ENCODE data around the gene ZSWIM5. TPM values are rescaled to one million over a fixed set of nuclear protein-coding genes. Genes with fewer than 3 reads are reported as not detected.

Gene ZSWIM5
- total and polyA plus RNA-seq, 2 experiments from 2014 or later, result 6.6 to 7.6 TPM

DNA sequence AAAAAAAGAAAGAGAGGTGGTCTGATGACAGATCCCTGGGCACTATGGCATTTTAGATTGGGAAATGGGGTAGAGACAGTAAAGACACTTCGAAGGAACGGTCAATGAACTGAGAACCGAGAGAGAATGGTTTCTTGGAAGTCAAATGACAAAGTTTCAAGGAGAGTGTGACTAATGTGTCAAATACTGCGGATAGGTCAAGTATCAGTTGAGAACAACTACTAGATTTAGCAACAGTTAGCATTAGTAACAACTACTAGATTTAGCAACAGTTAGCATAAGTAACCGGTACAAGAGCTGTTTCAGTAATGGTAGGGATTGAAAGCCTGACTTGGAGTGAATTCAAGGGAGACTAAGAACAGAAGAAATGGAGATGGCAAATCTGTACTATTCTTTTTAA is 159.4 kb downstream of the ZSWIM5 start:
- Histone ChIP-seq H3K9me3 (ENCODE audit: low read depth) (no peaks in the 10 kb centered on the region), H3K27me3 (no peaks in the 10 kb centered on the region), H3K36me3 (no peaks in the 10 kb centered on the region), H3K4me1 (ENCODE audit: low read depth) (no peaks in the 10 kb centered on the region), H3K4me3 (no peak overlapping the region), H3K27ac (no peak overlapping the region)
- TF ChIP-seq CTCF (IDR thresholded peaks at IDR 0.05; ENCODE audit: low read depth, low read length), result no peak
- no peak for DNase-seq (ENCODE audit: low read depth in 1 of 2, low spot score in 1 of 2)

DNA sequence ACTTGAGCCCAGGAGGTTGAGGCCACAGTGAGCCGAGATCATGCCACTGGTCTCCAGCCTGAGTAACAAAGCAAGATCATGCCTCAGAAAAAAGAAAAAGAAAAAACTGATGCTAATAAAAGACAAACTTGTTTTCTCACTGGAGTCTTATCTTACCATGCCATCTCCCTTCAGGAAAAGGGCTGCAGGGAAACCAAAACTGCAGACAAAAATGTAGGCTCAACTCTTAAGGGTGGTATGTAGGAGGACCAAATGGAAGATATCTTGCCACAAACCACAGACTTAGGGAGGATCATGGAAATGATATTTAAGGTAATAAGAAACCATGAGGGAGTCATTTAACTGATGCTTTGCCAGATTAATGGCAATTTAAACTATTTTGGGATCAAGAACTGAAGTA is 161.5 kb downstream of the ZSWIM5 start:
- no peak for TF ChIP-seq CTCF (IDR thresholded peaks at IDR 0.05; ENCODE audit: low read depth, low read length)
- H3K4me1 ChIP-seq (ENCODE audit: low read depth), result no peaks in the 10 kb centered on the region
- DNase-seq (ENCODE audit: low read depth in 1 of 2, low spot score in 1 of 2), result no peak
- H3K4me3 ChIP-seq, result no peak overlapping the region
- H3K36me3 ChIP-seq, result no peaks in the 10 kb centered on the region
- no peaks in the 10 kb centered on the region for H3K27me3 ChIP-seq
- no peaks in the 10 kb centered on the region for H3K9me3 ChIP-seq (ENCODE audit: low read depth)
- H3K27ac ChIP-seq, result no peak overlapping the region

DNA sequence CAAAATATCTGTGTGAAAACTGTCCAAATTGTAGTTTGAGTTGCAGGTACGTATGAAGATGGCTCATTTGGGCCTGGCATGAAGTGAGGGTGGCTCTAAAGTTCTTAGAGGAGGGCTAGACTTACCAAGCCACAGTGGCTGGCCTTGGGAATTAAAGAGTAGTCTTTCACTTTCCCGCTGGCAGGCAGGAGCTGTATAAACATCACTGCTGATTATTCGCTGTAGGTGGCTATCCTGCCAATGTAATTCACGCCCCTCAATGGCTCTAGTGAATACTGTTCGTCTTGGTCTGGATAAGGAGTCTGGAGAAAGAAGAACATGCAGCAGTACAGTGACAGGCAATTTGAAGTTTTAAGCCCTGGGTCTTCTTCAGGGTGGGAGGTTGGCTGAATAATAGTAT is 163.3 kb downstream of the ZSWIM5 start:
- Histone ChIP-seq H3K27ac (no peak overlapping the region), H3K36me3 (no peaks in the 10 kb centered on the region), H3K9me3 (ENCODE audit: low read depth) (no peaks in the 10 kb centered on the region), H3K27me3 (no peaks in the 10 kb centered on the region), H3K4me1 (ENCODE audit: low read depth) (no peaks in the 10 kb centered on the region), H3K4me3 (no peak overlapping the region)
- no peak for TF ChIP-seq CTCF (IDR thresholded peaks at IDR 0.05; ENCODE audit: low read depth, low read length)
- no peak for DNase-seq (ENCODE audit: low read depth in 1 of 2, low spot score in 1 of 2)

GRCh38 chr1:45040297-45040696 is 166.1 kb downstream of the ZSWIM5 start:
- DNase-seq (ENCODE audit: low read depth in 1 of 2, low spot score in 1 of 2), result no peak
- Histone ChIP-seq H3K4me1 (ENCODE audit: low read depth) (no peaks in the 10 kb centered on the region), H3K36me3 (no peaks in the 10 kb centered on the region), H3K27ac (no peak overlapping the region), H3K4me3 (no peak overlapping the region), H3K9me3 (ENCODE audit: low read depth) (no peaks in the 10 kb centered on the region), H3K27me3 (no peaks in the 10 kb centered on the region)
- TF ChIP-seq CTCF (IDR thresholded peaks at IDR 0.05; ENCODE audit: low read depth, low read length), result no peak

DNA sequence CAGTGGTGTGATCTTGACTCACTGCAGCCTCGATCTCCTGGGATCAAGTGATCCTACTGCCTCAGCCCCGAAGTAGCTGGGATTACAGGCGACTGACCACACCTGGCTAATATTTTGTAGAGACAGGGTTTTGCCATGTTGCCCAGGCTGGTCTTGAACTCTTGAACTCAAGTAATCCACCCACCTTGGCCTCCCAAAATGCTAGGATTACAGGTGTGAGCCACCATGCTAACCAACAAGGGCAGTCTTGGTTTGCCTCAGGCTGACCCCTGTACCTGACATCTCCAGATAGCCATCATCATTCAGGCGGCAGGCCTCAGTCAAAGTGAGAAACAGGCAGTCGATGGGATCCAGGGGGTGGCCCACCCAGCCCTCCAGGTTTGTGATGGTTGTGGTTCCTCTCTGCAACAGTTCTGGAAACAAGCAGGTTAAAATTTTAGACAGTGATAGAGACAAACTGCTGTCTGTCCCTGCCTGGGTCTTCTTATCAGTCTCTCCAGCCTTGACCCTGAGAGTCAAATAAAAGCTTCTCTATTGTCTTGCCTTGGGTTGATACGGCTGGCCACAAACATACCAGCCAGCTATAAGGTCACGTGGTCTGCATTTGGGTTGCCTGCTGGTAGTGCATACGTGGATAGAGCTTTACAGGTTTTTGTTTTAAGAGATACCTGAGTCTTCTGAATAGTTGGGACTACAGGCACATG is 167.6 kb downstream of the ZSWIM5 start:
- Histone ChIP-seq H3K36me3 (no peaks in the 10 kb centered on the region), H3K4me3 (no peak overlapping the region), H3K9me3 (ENCODE audit: low read depth) (no peaks in the 10 kb centered on the region), H3K27ac (no peak overlapping the region), H3K4me1 (ENCODE audit: low read depth) (no peaks in the 10 kb centered on the region), H3K27me3 (no peaks in the 10 kb centered on the region)
- no peak for TF ChIP-seq CTCF (IDR thresholded peaks at IDR 0.05; ENCODE audit: low read depth, low read length)
- DNase-seq (ENCODE audit: low read depth in 1 of 2, low spot score in 1 of 2), result no peak
